ENCODE measurements around the gene CALU.

CALU gene

DNA sequence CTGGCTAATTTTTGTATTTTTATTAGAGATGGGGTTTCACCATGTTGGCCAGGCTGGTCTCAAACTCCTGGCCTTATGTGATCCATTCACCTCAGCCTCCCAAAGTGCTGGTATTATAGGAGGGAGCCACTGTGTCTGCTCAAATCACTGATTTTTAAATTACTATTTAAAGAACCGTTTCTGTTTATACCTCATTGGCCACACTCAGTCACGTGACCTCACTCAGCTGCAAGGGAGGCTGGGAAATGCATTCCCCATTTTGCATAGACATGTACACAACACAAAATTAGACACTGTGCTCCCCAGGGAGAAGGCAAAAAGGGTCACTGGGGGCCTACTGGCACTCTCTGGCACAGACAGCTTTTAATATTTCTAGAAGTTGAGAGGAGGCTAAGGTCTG, 13.6 kb upstream of the CALU start:
- DNase-seq, result no peak

DNA sequence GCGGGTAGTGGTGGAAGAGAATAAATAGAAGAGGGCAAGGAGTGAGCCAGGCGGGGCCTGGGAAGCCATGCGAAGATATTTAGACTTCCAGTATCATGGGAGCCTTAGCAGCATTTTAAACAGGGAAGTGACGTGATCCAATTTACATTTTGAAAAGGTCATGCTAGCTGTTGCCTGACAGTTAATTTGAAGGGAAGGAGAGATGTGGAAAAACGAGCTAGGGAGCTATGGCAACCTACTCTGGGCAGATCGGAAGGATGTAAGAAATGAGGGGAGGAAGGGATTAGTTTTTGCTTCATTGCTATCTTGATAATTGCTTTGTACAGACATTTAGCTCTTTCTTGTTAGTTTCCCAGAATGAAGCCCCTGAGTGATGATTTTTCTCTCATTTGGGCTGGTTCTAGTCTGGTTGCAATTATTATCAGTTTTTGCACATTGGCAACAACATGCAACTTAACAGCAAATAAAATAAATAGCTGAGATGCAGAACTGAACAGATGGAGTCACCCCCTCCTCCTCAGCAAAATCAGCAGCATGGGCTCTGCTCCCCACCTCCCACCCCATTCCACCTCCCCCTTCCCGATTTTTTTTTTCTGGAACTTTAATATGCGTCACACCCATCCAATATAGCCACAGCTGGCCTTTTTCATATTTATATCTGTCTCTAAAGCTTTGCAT, 13.0 kb upstream of the CALU start:
- DNase-seq, result no peak

DNA sequence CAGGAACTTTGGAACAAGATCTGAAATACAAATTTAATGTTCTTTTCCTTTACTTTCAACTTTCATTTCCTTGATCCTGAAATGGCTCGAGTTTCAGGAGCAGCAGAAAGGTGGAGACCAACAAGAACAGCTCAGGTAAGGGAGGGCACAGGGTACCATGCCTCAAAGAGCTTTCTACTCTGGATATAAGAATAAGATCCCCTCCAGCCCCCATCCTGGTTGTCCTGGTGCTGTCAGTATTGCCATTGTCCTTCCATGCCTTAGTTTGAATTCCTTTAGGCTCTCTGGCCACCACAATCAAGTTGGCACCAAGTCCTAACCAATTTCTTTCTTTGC, 12.5 kb upstream of the CALU start:
- DNase-seq, result no peak

DNA sequence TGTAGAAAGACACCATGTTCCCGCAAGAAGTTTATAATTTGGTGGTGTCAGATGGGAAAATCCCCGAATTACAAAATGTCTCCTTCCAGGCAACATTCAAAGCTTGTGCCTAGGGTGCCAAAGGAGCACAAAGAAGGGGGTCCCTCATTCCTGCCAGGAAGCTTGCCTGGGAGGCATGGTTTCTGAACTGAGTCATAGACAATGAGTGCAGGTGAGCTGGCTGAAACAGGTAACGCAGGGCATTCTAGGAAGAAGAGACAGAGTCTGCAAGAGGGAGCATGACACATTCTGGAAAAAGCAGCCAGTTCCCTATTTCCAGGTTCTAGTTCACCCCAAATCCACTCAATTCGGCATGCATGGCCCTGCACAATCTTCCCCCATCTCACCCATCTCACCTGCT, 11.9 kb upstream of the CALU start:
- no peak for DNase-seq

DNA sequence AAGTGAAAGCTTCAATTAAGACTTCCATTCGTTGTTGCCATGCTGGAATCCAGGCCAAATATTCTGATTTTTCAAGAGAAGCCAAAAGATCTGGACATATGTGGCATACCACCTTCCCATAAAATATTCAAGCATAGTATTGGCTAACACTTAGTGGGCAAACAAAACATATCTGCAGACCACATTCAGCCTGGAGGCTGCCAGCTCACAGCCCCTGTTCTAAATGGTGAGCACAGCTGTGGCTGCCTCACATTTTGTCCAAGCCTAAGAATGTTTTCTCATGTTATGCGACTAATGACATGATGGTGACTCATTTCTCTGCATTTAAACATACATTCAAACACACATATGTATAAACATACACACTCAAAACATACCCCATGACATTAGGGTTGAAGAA, 10.6 kb upstream of the CALU start:
- DNase-seq, result no peak

DNA sequence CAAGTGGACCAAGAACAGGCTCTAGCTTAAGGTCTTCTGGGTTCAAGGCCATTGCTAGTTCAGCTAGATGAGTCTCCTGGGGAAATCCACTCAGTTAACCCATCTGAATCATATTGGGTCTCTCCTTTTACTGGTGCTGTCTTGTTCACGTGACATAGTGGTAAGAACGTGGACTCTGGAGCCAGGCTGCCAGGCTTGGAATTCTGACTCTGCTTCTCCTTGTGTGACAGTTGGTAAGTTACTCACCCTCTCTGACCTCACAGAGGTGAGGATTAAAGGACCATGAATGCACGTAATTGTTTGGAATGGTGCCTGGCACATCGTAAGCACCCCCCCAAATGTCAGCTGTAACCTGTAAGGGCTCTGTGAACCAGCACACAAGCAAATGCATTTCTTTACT, 9.7 kb upstream of the CALU start:
- no peak for DNase-seq

DNA sequence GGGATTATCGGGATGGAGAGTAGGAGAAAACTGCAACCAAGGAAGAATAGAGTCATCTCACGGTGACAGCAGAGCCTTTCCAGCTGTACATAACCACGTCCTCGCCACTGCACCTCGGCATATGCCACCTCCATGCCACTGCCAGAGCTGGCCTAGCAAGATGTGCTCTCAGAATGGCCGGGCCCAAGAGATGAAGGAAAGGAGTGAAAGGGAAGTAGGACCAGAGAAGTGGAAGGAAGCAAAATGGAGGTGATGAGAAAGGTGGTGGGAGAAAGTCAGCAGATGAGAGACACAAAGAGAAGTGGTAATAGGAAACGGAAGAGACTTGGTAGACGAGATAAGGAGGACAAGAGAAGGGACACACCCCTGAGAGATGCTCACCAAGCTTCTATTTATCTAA, 8.0 kb upstream of the CALU start:
- no peak for DNase-seq

DNA sequence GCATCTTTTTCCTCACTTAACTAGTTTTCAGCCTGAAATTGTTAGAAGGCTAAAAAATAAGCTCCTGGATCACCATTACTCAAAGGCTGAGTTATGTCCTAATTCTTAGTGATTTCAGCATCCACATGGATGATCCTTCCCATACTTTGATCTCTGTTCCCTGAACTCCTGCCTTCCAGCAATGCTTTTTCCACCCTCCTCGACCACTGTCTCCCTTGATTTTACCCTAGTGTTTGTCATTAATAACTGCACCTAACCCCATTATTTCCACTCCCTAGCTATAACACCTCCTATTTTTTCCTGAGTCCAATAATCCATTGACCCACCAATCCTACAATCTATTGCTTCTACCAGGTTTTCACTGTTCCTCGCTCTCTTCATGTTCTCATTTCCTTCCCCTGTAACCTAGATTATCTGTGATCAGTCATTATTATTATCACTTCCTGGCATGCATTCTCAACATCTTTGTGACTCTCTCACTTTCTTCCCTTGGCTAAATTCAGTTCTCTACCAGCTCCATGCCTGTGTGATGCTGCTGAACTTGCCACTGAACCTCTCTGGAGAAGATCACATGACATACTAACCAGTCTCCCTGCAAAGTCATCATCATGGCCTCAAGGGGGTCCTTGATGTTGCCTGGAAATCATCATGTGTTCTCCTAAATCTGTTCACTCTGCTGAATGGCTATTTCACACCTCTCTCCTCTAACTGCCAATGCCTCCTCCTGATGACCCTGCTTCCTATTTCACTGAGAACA, 6.5 kb upstream of the CALU start:
- no peak for DNase-seq

DNA sequence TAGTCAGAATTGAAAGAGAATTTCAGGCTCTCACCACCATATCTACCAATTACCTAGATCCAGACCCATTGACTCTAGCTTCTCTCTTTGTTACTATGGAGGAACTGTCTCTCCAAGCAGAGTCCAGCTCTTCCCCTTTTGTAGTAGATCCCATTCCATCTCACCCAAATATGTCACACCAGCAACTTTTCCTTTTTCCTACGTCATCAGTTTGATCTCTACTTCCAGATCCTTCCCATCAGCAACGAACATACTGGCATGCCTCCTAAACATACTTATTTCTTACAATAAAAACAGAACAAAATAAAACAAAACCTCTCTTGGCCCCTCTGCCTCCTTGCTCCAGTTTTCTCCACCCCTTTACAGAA, 5.9 kb upstream of the CALU start:
- no peak for DNase-seq

DNA sequence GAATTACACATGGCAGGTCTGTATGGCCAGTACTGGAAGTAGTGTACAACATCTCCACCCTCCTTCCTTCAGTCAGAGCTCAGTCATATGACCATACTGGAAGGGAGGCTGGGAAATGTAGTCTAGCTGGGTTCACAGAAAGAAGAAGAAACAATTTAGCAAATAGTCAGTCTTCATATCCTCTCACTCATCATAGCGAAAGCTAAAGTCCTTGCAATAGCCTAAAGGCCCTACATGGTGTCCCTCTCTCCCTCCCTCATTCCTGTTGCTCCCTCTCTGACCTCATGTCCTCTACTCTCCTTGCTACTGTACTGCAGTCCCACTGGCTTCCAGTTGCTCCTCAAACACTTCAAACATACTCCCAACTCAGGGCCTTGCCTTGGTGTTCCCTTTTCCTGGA, 4.3 kb upstream of the CALU start:
- DNase-seq, result no peak

DNA sequence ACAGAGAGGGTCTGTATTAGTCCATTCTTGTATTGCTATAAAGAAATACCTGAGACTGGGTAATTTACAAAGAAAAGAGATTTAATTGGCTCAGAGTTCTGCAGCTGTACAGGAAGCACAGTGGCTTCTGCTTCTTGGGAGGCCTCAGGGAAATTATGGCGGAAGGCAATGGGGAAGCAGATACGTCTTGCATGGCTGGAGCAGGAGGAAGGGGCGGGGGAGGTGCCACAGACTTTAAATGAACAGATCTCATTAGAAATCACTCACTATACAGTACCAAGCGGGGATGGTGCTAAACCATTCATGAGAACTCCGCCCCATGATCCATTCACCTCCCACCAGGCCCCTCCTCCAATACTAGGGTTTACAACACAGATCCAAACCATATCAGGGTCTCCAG, 3.7 kb upstream of the CALU start:
- no peak for DNase-seq

DNA sequence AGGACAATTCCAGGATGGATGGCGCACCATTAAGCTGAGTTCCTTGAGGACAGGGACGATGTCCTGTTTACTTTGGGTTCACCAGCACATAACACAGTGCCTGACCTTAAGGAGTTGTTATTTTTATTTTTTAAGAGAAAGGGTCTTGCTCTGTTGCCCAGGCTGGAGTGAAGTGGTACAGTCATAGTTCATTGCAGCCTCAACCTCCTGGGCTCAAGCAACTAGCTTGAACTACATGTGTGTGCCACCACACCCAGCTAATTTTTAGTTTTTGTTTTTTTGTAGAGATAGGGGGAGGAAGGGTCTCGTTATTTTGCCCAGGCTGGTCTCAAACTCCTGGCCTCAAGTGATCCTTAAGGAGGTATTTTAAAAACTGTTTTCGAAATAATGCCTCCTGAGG, 1.7 kb upstream of the CALU start:
- DNase-seq, result no peak

DNA sequence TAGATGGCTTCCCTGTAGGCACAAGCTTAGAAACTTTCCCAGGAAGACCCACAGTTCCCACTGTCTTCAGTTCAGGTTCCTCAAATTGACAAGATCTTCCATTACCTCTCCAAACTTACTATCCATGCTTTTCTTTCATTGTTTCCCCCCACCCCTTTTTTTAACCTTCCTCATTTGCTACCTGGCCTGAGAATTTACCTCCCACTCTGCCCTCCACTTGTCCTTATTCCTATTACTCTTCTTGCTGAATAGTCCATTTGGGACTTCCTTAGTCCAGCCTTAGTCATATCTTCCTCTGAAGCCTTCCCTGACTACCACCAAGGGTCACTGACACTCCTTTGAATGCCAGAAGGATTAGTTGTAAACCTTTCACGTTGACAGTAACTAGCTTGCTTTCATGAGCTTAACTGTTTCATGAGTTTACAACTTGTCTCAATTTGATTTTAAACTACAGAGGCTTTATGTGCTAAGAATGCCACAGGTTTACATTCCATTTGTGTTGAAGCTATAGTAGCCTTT, 1.2 kb upstream of the CALU start:
- DNase-seq, result peak; percentile 13 to 38

DNA sequence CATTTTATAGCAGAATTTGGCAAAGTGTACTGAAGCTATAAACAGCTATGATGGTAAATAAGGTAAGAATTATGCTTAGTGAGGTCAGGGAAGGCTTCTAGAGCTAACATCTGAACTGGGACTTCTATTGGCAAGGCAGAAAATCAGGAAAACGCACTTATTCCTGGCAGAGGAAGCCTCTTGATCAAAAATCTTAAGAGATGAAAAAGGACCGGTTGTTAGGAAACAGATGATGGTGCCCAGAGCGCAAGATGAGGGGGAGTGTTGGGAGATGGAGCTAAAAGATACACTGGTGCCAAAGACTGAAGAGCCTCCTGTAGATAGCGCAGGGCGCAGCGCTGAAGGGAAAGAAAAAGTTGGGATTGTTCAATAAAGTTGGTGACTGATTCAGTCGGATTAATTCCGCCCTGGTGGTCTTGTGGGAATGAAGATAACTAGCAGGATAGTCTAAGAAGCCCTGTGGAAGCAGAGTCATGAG, 550 bp upstream of the CALU start:
- DNase-seq, result no peak

DNA sequence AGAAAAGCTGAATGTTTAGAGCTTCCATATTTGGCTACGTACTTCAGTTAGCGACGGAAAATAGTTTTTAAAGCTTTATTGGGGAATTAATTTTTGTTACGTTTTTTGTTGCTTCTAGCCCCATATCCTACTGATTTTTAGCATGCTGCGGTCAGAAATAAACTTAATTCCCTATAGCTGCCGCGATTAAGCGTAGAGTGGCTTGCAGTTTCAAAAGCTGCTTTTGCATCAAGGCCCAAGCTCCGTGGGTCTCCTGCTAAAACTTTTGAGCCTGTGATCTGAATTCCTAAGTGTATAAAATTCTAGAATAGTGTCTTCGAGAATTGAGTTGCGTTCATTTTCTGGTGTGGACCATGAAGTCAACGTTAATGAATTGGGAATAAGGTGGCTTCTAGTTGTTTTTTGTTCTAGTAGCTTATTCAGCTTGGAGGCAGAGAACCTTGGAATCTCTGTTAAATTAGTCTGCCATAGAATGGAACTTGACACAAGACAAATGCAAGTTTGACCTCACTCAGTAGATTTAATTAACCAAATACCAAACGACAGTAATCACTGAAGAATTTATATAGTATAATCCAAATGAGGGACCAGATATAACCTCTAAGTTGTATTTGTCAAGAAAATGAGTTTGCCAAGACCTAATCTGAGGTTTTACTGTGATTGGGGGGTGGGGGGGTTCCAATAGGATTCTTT, 977 bp downstream of the CALU start:
- DNase-seq, result no peak

DNA sequence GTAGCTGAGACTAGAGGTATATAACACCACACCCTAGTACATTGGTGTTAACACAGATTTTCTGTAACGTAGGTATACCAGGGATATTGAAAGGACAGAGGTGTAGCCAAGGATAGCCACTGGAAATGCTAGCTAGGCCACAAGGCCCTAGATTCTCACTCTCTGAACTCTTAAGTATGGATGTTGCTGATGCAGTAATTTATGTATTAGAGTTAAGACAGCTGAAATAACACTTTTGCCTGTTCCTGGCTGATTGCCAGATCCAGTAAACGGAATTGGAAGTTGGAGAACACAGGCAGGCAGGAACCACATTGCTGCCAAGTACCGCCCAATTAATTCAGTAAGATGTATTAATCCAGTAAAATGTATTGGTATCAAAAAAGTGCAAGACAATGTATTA, 1.8 kb downstream of the CALU start:
- DNase-seq, result peak in 1 of 2 experiments; percentile 19

DNA sequence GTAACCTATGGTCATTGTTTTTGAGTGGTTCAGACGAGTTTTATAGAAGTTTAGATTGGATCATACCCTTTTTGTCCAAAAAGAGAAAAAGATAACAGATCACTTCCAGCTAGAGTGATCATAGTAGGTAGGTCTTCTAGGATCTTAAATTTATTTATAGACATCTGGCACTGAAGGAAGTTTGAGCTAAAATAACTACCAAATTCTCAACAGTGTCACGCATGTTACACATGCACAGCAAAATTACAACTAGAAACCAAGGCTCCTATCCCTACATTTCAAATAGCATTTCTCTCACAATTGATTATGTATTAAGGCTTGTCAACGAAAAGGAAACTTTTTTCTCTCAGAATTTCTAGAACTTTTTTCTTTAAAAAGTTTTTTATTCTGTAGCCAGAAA, 2.3 kb downstream of the CALU start:
- no peak for DNase-seq

DNA sequence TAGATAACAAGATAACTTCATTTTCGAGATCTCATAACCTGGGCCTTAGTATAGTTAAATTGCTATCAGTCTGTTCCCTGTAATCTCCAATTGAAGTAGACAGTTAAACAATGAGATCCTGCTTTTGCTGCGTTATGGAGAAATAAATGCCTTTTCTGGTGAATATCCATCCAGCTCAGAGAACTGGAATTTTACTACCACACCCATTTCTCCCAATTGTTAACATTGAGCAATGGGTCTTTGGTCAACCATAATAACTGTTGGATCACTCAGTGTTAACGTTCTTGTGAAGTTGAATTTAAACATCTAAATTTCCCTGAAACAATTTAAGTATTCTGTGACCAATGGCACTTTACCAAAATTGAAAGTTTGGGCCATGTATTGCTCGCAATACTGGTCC, 3.0 kb downstream of the CALU start:
- no peak for DNase-seq

DNA sequence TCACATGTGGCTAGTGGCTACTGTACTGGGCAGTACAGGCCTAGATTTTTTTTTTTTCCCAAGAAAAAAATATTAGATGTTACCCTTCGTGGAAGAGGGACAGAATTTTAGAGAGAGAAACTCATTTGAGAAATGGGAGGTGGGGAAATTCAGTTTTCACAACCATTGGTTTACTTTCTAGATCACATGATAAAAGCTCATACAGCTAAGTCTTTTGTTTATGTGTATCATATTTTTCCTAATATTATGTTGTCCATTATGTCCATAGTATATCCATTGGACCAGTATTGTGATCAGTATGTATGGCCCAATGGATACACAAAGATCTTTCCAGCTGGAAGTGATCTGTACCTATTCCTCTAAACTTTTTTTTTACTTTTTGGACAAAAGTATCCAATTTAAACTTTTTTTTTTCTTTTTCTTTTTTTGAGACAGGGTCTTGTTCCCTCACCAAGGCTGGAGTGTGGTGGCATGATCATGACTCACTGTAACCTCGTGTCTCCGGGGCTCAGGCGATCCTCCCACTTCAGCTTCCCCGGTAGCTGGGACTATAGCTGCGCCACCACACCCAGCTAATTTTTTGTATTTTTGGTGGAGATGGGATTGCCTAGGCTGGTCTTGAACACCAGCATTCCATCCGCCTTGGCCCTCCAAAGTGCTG, 4.1 kb downstream of the CALU start:
- no peak for DNase-seq

DNA sequence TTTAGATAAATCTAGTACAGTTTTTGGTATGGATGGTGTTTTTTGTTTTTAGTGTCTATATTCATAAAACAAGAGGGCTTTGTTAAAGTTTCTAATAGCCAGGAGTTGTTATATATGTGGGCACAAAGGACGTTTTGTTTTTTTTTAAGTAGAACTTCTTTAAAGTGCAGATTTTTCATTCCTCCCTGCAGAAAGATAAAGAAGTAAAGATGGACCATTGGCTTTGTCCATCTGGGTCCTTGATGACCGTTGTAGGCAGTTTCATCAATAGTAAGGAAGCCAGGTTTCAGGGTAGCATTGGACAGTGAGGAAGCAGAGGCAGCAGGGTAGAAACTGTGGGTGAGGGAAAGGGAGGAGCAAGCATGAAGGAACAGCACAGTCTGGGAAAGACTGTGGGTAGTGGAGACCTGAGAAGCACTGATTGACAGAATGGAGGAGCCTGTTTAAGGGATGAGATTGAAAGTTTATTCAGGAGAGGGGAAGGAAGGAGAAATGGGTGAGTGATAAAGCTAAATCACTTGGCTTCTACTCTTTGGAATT, 5.3 kb downstream of the CALU start:
- DNase-seq, result no peak

DNA sequence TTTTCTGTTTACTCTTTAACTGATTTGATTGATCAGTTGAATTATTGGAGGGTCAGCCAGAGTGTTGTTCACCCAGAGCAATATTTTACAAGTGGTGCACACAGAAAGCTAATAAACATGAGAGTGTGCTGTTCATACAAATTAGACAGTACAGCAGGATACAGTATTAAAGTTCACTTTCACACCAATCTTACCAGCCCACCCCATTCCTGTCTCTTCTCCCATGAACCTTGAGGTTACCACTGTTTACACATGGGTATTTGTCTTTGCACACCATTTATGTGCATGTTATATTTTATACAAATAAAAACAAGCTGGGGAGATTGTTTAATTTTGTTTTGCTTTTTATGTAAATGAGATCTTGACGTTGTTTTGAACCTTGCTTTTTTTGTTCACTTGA, 6.5 kb downstream of the CALU start:
- DNase-seq, result no peak

DNA sequence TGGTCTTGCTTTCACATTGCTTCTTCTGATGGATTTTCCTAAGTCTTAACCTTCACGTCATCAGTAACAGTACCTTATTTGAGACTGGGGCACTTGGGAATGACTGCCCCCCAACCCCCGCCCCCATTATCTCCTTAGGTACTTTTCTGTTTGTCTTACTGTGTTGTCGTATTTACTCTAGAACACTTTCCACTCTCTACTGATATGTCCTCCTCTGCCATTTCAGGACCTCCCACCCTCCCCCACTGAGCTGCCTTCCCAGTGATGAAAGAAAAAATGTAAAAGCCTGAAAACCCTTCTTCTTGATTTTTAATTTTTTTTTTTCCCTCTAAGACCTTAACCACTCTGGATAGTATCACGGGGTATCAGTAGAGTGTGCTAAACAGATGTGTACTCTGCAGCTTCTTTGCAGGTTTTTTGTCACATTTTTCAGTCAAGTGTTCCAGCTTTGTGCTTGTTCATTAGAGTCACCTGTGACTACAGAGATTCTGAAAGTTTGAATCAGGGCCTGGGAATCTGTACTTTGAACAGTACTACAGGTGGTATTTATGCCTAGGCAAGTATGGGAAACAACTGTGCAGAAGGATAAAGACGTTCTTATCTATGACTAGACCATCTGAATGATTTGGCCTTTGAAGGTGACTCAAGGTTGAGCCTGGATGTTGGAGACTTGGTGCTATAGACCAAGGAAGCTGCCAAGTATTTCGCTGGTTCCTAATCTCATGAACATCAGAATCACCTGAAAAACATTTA, 8.3 kb downstream of the CALU start:
- DNase-seq, result no peak

DNA sequence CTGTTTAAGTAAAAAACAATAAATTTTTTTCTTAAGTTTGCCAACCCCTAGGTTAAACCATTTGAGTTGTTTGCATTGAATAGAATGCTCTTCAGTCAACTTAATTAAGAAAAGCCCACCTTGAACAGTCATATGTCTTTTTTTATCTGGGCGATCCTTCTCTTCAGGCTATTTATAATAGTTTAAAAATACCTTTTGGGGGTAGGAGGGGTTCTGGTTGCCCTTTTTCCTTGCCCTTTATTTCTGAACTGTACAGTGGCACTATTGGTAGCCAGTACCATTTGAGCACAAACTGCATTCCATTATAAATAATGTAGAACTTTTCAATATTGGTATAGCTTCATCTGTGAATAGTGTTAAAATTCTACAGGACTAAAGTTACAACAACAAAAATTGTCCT, 13.1 kb downstream of the CALU start:
- DNase-seq, result no peak

Data from SW 1271 (cell line).